ENCODE results near the gene ENPP1. TPM values are rescaled to one million over a fixed set of nuclear protein-coding genes. Genes with fewer than 3 reads are reported as not detected.

Gene ENPP1
- total and polyA plus RNA-seq, 2 of the 4 experiments (the other 2 are of a cell fraction) = 10.9 to 38.9 TPM

DNA sequence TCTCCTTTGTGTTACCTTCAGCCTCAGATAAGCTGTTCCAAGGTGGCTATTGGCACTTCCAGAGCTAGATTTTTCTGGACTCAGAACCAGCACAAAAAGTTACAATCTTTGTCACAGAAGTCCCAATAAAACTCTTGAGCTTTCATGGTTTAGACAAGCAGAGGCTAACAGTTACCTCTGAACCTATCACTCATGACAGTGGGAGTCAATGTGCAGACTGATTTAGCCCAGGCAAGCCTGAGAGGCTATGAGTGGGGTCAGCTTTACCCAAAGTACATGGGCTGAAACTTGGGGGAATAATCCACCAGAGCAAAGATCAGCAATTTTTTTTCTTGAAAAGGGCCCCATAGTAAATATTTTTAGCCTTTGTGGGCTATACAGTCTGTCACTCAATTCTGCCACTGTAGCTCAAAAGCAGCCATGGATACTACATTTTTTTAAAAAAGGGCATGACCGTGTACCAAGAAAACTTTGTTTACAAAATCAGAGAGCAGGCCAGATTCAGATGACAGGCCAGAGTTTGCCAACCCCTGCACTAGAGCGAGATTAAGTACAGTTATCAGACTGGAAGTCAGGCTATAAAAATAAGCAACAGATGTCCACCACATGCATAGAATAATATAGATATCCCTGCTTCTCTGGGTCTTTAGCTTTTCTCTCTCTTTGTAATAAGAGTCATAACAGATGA is 123.4 kb downstream of the ENPP1 start:
- Histone ChIP-seq H4K91ac (ENCODE audit: insufficient read depth, low read depth, low read length) (no peak overlapping the region; the same call in 1 of the 2 replicates), H4K20me1 (ENCODE audit: insufficient read depth, low read length) (no peaks in the 10 kb centered on the region), H2AFZ (replicated peaks; ENCODE audit: low read length, poor library complexity) (no peak overlapping the region), H3K4me3 (ENCODE audit: insufficient read depth, low read depth, low read length) (no peak overlapping the region), H3K4me2 (ENCODE audit: low read depth, low read length) (no peak overlapping the region), H3K27ac (ENCODE audit: insufficient read depth, low read length) (peak overlapping the region; percentile 61; the same call in 1 of the 2 replicates), H3K27me3 (ENCODE audit: control insufficient read depth, insufficient read depth, low read length) (no peaks in the 10 kb centered on the region), H3K18ac (ENCODE audit: low read depth, low read length) (peak overlapping the region; percentile 89), H3K14ac (replicated peaks; ENCODE audit: low read depth, low read length) (0 out of 2 replicates have a peak overlapping the region, but pooled peaks have one; percentile 41), H3K36me3 (ENCODE audit: control insufficient read depth, insufficient read depth, low read length) (no peaks in the 10 kb centered on the region), H3K9me1 (ENCODE audit: insufficient read depth, low read length) (0 out of 2 replicates have a peak, but pooled peaks cover 4% of the 10 kb centered on the region), H3K23ac (ENCODE audit: low read depth, low read length) (0 out of 2 replicates have a peak overlapping the region, but pooled peaks have one; percentile 7), H2BK20ac (ENCODE audit: low read depth, low read length) (peak overlapping the region; percentile 30; the same call in 1 of the 2 replicates), H3K9me3 (ENCODE audit: control insufficient read depth, insufficient read depth, low read length) (no peaks in the 10 kb centered on the region), H2AK5ac (ENCODE audit: low read depth, low read length) (0 out of 2 replicates have a peak overlapping the region, but pooled peaks have one; percentile 18), H2BK15ac (ENCODE audit: low read depth, low read length) (peak overlapping the region; percentile 19; the same call in 1 of the 3 replicates), H2BK5ac (ENCODE audit: low read depth, low read length, poor library complexity, severe bottlenecking) (no peak overlapping the region), H4K8ac (ENCODE audit: low read depth in 2 of 2, low read length in 2 of 2) (peak overlapping the region in 1 of 2 experiments; percentile 15; a peak in 1 of 4 replicates), H3K79me1 (ENCODE audit: low read depth in 1 of 2, low read length in 2 of 2) (no peaks in the 10 kb centered on the region), H3K56ac (ENCODE audit: extremely low read depth, insufficient read depth, low read length) (no peak overlapping the region), H3K4ac (ENCODE audit: low read depth, low read length) (peak overlapping the region; percentile 16; the same call in 1 of the 2 replicates), H2BK120ac (ENCODE audit: low read depth, low read length) (peak overlapping the region; percentile 18; the same call in 1 of the 2 replicates), H3K9ac (ENCODE audit: low read depth, low read length) (no peak overlapping the region), H3K4me1 (ENCODE audit: control insufficient read depth, insufficient read depth, low read length) (peaks cover 7% of the 10 kb centered on the region), H2AK9ac (replicated peaks; ENCODE audit: low read depth, low read length, poor library complexity) (no peak overlapping the region), H4K5ac (ENCODE audit: low read depth, low read length) (peak overlapping the region; percentile 59; the same call in 1 of the 2 replicates)
- no CpG with 5 or more reads among the region's 2 CpGs for WGBS, 2 experiments (ENCODE audit: extremely low coverage in 2 of 2, insufficient read length in 1 of 2)
- in situ Hi-C loops (cut with MboI; ENCODE audit: low sequenced_read_pairs) (no loop called here), dilution Hi-C loops (cut with HindIII; ENCODE audit: low sequenced_read_pairs, unreplicated experiment) (no loop called here), intact Hi-C loops (cut with micrococcal nuclease) (no loop called here)
- TF ChIP-seq MAFK (IDR thresholded peaks at IDR 0.05; ENCODE audit: low read depth, low read length) = no peak
- no peak for TF ChIP-seq FOS (IDR thresholded peaks at IDR 0.05; ENCODE audit: low read depth, low read length)
- no peak for TF ChIP-seq POLR2A (IDR thresholded peaks at IDR 0.05; ENCODE audit: low read depth, low read length)
- no peak for TF ChIP-seq SMC3 (IDR thresholded peaks at IDR 0.05; ENCODE audit: low read depth, low read length)
- TF ChIP-seq RCOR1 (IDR thresholded peaks at IDR 0.05; ENCODE audit: insufficient replicate concordance, low read length) = no peak
- TF ChIP-seq MAZ (IDR thresholded peaks at IDR 0.05; ENCODE audit: borderline replicate concordance, low read depth, low read length) = no peak
- no peak for TF ChIP-seq MXI1 (IDR thresholded peaks at IDR 0.05; ENCODE audit: borderline replicate concordance, low read depth, low read length)
- TF ChIP-seq, protein P1, sequence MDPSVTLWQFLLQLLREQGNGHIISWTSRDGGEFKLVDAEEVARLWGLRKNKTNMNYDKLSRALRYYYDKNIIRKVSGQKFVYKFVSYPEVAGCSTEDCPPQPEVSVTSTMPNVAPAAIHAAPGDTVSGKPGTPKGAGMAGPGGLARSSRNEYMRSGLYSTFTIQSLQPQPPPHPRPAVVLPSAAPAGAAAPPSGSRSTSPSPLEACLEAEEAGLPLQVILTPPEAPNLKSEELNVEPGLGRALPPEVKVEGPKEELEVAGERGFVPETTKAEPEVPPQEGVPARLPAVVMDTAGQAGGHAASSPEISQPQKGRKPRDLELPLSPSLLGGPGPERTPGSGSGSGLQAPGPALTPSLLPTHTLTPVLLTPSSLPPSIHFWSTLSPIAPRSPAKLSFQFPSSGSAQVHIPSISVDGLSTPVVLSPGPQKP (IDR thresholded peaks at IDR 0.05; ENCODE audit: borderline replicate concordance, low read depth, low read length) = no peak
- TF ChIP-seq USF2 (IDR thresholded peaks at IDR 0.05; ENCODE audit: low read depth, low read length) = no peak
- TF ChIP-seq NFE2L2 (IDR thresholded peaks at IDR 0.05; ENCODE audit: low read depth, low read length) = no peak
- no peak for TF ChIP-seq BHLHE40 (IDR thresholded peaks at IDR 0.05; ENCODE audit: low read depth, low read length)
- no peak for TF ChIP-seq CEBPB (IDR thresholded peaks at IDR 0.05; ENCODE audit: low read depth, low read length)
- TF ChIP-seq, protein P2, sequence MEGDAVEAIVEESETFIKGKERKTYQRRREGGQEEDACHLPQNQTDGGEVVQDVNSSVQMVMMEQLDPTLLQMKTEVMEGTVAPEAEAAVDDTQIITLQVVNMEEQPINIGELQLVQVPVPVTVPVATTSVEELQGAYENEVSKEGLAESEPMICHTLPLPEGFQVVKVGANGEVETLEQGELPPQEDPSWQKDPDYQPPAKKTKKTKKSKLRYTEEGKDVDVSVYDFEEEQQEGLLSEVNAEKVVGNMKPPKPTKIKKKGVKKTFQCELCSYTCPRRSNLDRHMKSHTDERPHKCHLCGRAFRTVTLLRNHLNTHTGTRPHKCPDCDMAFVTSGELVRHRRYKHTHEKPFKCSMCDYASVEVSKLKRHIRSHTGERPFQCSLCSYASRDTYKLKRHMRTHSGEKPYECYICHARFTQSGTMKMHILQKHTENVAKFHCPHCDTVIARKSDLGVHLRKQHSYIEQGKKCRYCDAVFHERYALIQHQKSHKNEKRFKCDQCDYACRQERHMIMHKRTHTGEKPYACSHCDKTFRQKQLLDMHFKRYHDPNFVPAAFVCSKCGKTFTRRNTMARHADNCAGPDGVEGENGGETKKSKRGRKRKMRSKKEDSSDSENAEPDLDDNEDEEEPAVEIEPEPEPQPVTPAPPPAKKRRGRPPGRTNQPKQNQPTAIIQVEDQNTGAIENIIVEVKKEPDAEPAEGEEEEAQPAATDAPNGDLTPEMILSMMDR (conservative IDR thresholded peaks at IDR 0.05; ENCODE audit: low read depth, low read length) = no peak
- TF ChIP-seq RFX5 (IDR thresholded peaks at IDR 0.05; ENCODE audit: low read depth, low read length) = no peak
- ChIA-PET CTCF (interaction anchor here (0.5 to 2.5 kb wide), 8 partner anchors 13 to 349 kb away, joined by 3 to 6 read pairs (median 4); no protein-coding TSS in a partner anchor), POLR2A (ENCODE audit: unreplicated experiment) (interaction anchor here (2.6 kb wide), 1 partner anchor 20 kb away, joined by 12 read pairs; the partner anchor contains the start of gene CCN2)
- peak; percentile 76 for ATAC-seq (ENCODE audit: low read depth)
- no TSS peak for BruUV-seq (replicated peaks)
- peak; percentile 62 for DNase-seq

Measured in IMR-90 (cell line).